Activated CD4-positive, alpha-beta T cell treated with anti-CD3 and anti-CD28 coated beads, Interleukin-2, amount 10 ng/mL, durations not matched to agents 7 days and 5 days (primary cell): ENCODE measurements around the gene IL17RD. TPM values are rescaled to one million over a fixed set of nuclear protein-coding genes. Genes with fewer than 3 reads are reported as not detected.

Source experiments
- CTCF ChIA-PET: fragments of 350-600 bp; sonication (Branson Sonifier 250); formaldehyde crosslinking; loops from one replicate; lab custom pipeline; 2021; ENCODE audit warnings: antibody characterized with exemption; lab: Charles Lee
- POLR2A ChIA-PET: fragments of 350-600 bp; sonication (Branson Sonifier 250); formaldehyde crosslinking; loops from one replicate; lab custom pipeline; 2021; ENCODE audit warnings: antibody characterized with exemption; lab: Charles Lee
- DNase-seq: peaks from one replicate; pipeline ENCODE4 v3.0.0-alpha.2; 2020
- H3K27ac Mint-ChIP-seq: one replicate; pipeline ENCODE4 v1.8.0; 2021; ENCODE audit warnings: mild to moderate bottlenecking, moderate library complexity, mixed read lengths
- H3K27me3 Mint-ChIP-seq: one replicate; pipeline ENCODE4 v1.8.0; 2021; ENCODE audit warnings: mixed read lengths
- H3K36me3 Mint-ChIP-seq: one replicate; pipeline ENCODE4 v1.8.0; 2021; ENCODE audit warnings: low read depth, mixed read lengths
- H3K4me1 Mint-ChIP-seq: one replicate; pipeline ENCODE4 v1.8.0; 2021; ENCODE audit warnings: mixed read lengths
- H3K4me3 Mint-ChIP-seq: one replicate; pipeline ENCODE4 v1.8.0; 2021; ENCODE audit warnings: mild to moderate bottlenecking, moderate library complexity, mixed read lengths
- H3K9me3 Mint-ChIP-seq: one replicate; pipeline ENCODE4 v1.8.0; 2021; ENCODE audit warnings: mixed read lengths
- total RNA-seq, 2 experiments: library from RNA; stranded (reverse); gene quantifications; one replicate each; pipeline ENCODE4 v1.2.3, GENCODE V29; 2021

Gene IL17RD
- total RNA-seq, 2 experiments from 2014 or later = not detected

DNA sequence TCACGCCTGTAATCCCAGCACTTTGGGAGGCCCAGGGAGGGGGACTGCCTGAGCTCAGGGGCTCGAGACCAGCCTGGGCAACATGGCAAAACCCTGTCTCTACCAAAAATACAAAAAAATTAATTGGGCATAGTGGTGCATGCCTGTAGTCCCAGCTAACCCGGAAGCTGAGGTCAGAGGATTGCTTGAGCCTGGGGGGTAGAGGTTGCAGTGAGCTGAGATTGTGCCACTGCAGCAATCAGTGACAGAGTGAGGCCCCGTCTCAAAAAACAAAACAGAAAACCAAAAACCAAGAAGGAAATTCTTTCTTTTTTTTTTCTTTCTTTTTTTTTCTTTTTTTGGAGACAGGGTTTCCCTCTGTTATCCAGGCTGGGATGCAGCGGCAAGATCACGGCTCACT lies 101.2 kb downstream of the IL17RD start:
- CTCF ChIA-PET = interaction anchor here (0.5 to 0.7 kb wide), 2 partner anchors 248 to 539 kb away, joined by 3 read pairs; no protein-coding TSS in a partner anchor

DNA sequence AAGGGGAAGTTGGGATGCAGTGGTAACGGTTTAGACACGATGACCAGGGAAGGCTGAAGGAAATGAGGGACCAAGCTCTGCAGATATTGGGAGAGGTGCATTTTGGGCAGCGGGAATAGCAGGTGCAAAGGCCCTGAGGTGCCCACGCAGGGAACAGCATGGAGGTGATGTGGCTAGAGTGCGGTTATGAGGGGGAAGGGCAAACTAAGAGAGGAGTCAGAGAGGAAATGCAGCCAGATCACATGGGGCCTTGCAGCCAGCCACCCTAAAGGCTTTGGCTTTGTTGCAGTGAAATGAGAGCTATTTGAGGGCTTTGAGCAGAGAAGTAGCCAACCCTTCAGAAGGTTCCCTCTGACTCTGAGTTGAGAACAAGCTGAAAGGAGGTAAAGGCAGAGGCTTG lies 102.1 kb downstream of the IL17RD start:
- H3K9me3 Mint-ChIP-seq = no peaks in the 10 kb centered on the region
- ChIA-PET POLR2A (no interaction called here), CTCF (interaction anchor here (1.0 to 1.2 kb wide), 2 partner anchors 8 to 16 kb away, joined by 3 to 5 read pairs; no protein-coding TSS in a partner anchor)
- peaks cover 11% of the 10 kb centered on the region for H3K4me1 Mint-ChIP-seq
- no peak overlapping the region for H3K27ac Mint-ChIP-seq
- DNase-seq = no peak
- H3K36me3 Mint-ChIP-seq = no peaks in the 10 kb centered on the region
- H3K4me3 Mint-ChIP-seq = no peak overlapping the region
- H3K27me3 Mint-ChIP-seq = no peaks in the 10 kb centered on the region

More for the DNA sequence above, 101.2 kb downstream of the IL17RD start:
- no peaks in the 10 kb centered on the region for H3K9me3 Mint-ChIP-seq
- H3K4me3 Mint-ChIP-seq = no peak overlapping the region
- peaks cover 16% of the 10 kb centered on the region for H3K4me1 Mint-ChIP-seq
- no peaks in the 10 kb centered on the region for H3K36me3 Mint-ChIP-seq
- H3K27ac Mint-ChIP-seq = no peak overlapping the region
- no peaks in the 10 kb centered on the region for H3K27me3 Mint-ChIP-seq
- POLR2A ChIA-PET = no interaction called here
- no peak for DNase-seq

DNA sequence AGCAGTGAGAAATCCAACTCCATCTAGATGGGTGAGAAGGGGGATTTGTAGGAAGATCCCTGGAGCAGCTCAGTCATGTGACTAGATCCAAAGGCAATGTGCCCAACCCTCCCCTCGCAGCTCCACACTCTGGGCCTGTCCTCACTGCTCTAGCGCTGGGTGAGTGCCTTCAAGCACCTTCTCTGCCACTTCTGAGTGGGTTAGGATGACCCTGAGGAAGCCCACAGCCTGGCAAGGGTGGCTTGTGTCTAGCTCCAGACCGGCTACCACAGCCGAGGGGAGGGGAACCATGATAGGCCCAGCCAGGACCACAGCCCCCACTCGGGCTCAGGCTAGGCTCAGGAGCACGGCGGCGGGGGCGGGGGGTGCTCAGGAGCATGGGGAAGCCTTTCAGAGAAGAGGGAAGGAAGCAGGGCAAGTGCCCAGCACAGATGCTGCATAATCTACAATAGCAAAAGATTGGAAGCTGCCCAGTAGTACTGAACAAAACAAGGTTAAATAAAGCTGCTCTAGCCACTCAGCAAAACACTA lies 103.0 kb downstream of the IL17RD start:
- no peak overlapping the region for H3K4me3 Mint-ChIP-seq
- no peaks in the 10 kb centered on the region for H3K27me3 Mint-ChIP-seq
- CTCF ChIA-PET = interaction anchor here (1.2 kb wide), 1 partner anchor 16 kb away, joined by 3 read pairs; no protein-coding TSS in a partner anchor
- H3K4me1 Mint-ChIP-seq = peaks cover 11% of the 10 kb centered on the region
- H3K36me3 Mint-ChIP-seq = no peaks in the 10 kb centered on the region
- H3K9me3 Mint-ChIP-seq = no peaks in the 10 kb centered on the region
- POLR2A ChIA-PET = no interaction called here
- no peak for DNase-seq
- no peak overlapping the region for H3K27ac Mint-ChIP-seq

GRCh38 chr3:57061556-57061955 lies 103.6 kb downstream of the IL17RD start:
- no peak for DNase-seq
- H3K36me3 Mint-ChIP-seq = no peaks in the 10 kb centered on the region
- ChIA-PET CTCF (no interaction called here), POLR2A (no interaction called here)
- H3K27ac Mint-ChIP-seq = no peak overlapping the region
- peaks cover 11% of the 10 kb centered on the region for H3K4me1 Mint-ChIP-seq
- H3K27me3 Mint-ChIP-seq = no peaks in the 10 kb centered on the region
- no peaks in the 10 kb centered on the region for H3K9me3 Mint-ChIP-seq
- H3K4me3 Mint-ChIP-seq = no peak overlapping the region

DNA sequence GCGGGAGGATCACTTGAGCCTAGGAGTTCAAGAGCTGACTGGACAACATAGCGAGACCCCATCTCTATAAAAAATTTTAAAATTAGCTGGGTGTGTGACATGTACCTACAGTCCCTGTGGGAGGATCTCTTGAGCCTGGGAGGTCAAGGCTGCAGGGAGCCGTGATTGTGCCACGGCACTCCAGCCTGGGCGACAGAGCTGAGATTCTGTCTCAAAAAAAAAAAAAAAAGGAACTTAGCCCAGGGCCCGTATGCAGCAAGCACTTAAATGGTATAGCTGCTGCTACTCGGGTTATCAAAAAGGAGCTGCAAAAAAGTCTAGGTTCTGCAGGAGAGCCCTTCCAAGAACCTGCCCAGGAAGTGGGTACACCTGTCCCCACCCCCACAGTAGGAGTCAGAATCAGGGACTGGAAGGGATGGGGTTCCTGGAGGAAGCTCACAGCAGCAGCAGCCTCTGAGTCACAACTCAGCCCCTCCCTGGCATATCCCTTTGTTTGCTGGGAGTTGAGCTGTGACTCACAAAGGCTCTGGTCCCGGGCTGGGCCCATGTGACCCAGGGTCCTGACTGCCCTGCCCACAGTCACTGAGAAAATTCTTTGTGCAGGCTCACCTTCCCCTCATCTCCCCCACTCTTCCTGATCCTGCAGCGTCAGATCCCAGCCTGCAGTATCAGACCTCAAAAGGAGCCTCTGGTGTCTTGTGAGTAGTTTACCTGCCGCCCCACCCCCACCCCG lies 104.9 kb downstream of the IL17RD start, which contains the start of gene SPATA12:
TSS of gene SPATA12 (plus strand) at position 576 of the 733 bp plus-strand sequence. CDS start 13,031 bp downstream, outside the sequence.
- H3K36me3 Mint-ChIP-seq = no peaks in the 10 kb centered on the region
- ChIA-PET POLR2A (no interaction called here), CTCF (no interaction called here)
- no peak for DNase-seq
- no peaks in the 10 kb centered on the region for H3K27me3 Mint-ChIP-seq
- no peak within 1 kb of the TSS for H3K27ac Mint-ChIP-seq
- H3K4me1 Mint-ChIP-seq = peaks cover 11% of the 10 kb centered on the region
- H3K9me3 Mint-ChIP-seq = no peaks in the 10 kb centered on the region
- no peak within 1 kb of the TSS for H3K4me3 Mint-ChIP-seq

DNA sequence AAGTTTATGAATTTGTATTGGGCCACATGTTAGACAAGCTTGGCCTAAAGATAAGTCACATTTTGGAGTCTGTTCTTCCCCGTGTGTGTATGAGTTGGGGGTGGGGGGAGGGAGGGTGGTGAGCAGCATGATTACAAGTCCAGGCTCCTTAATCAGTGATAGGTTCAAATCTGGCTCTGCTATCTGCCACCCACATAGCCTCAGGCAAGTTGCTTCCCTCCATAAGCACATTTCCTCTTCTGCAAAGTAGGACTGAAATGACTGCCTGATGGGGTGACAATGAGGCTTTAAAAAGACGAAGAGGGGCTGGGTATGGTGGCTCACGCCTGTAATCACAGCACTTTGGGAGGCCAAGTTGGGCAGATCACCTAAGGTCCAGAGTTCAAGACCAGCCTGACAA lies 105.7 kb downstream of the IL17RD start:
- CTCF ChIA-PET = no interaction called here
- no peaks in the 10 kb centered on the region for H3K27me3 Mint-ChIP-seq
- no peak for DNase-seq
- no peak overlapping the region for H3K27ac Mint-ChIP-seq
- POLR2A ChIA-PET = no interaction called here
- H3K4me1 Mint-ChIP-seq = peaks cover 11% of the 10 kb centered on the region
- no peaks in the 10 kb centered on the region for H3K36me3 Mint-ChIP-seq
- no peaks in the 10 kb centered on the region for H3K9me3 Mint-ChIP-seq
- H3K4me3 Mint-ChIP-seq = no peak overlapping the region

- CTCF ChIA-PET = no interaction called here
- Mint-ChIP-seq H3K27ac (no peak overlapping the region), H3K9me3 (no peaks in the 10 kb centered on the region), H3K27me3 (no peaks in the 10 kb centered on the region), H3K36me3 (no peaks in the 10 kb centered on the region), H3K4me1 (peaks cover 7% of the 10 kb centered on the region), H3K4me3 (no peak overlapping the region)
- no peak for DNase-seq
- POLR2A ChIA-PET = no interaction called here
Measured at GRCh38 chr3:57057351-57057750, 107.8 kb downstream of the IL17RD start.

DNA sequence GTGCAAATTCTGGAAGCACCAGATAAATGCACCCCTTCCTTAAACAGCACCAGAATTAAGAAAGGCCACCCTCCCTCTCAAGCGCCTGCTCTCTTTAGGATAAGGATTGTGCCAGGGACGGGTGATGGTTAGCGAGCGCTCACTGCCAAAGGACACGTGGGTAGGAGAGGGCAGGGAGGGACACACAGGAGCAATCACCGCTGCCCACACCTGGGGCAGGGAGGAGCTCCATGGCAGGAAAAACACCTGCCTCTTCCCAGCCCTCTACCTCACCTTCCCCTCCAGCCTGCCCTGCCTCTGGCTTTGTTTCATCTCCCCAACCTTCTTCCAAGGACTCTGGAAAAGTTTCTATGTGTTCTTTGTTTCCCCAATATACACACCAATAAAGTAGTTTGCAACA lies 112.0 kb downstream of the IL17RD start:
- H3K36me3 Mint-ChIP-seq = no peaks in the 10 kb centered on the region
- CTCF ChIA-PET = no interaction called here
- H3K27ac Mint-ChIP-seq = no peak overlapping the region
- no peak overlapping the region for H3K4me3 Mint-ChIP-seq
- H3K4me1 Mint-ChIP-seq = no peaks in the 10 kb centered on the region
- DNase-seq = no peak
- H3K27me3 Mint-ChIP-seq = peaks cover 2% of the 10 kb centered on the region
- POLR2A ChIA-PET = no interaction called here
- H3K9me3 Mint-ChIP-seq = no peaks in the 10 kb centered on the region

DNA sequence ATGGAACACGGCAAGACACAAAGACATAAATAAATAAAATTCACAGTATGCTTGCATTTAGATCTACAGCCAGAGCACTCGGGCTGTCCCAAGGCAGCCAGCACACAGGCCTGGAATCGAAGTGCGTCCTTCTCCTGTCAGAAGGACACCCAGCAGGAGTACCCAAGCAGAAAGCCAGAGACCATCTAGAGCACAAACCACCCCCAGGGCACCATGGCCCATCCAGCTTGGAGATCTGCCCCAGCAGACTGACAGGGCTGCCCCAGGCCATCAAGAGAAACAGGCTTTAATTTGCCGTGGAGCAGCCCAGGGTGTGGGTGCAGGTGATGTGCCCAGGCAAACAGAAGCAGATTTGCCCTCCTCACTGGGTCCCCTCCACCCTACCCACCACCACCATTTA lies 112.5 kb downstream of the IL17RD start:
- Mint-ChIP-seq H3K4me3 (no peak overlapping the region), H3K27ac (no peak overlapping the region), H3K36me3 (no peaks in the 10 kb centered on the region), H3K9me3 (no peaks in the 10 kb centered on the region), H3K4me1 (no peaks in the 10 kb centered on the region), H3K27me3 (peaks cover 4% of the 10 kb centered on the region)
- CTCF ChIA-PET = no interaction called here
- POLR2A ChIA-PET = no interaction called here
- no peak for DNase-seq

GRCh38 chr3:57048728-57049127 lies 116.4 kb downstream of the IL17RD start:
- Mint-ChIP-seq H3K9me3 (no peaks in the 10 kb centered on the region), H3K4me3 (no peak overlapping the region), H3K4me1 (no peaks in the 10 kb centered on the region), H3K27me3 (peaks cover 4% of the 10 kb centered on the region), H3K36me3 (no peaks in the 10 kb centered on the region), H3K27ac (no peak overlapping the region)
- ChIA-PET CTCF (no interaction called here), POLR2A (no interaction called here)
- no peak for DNase-seq

DNA sequence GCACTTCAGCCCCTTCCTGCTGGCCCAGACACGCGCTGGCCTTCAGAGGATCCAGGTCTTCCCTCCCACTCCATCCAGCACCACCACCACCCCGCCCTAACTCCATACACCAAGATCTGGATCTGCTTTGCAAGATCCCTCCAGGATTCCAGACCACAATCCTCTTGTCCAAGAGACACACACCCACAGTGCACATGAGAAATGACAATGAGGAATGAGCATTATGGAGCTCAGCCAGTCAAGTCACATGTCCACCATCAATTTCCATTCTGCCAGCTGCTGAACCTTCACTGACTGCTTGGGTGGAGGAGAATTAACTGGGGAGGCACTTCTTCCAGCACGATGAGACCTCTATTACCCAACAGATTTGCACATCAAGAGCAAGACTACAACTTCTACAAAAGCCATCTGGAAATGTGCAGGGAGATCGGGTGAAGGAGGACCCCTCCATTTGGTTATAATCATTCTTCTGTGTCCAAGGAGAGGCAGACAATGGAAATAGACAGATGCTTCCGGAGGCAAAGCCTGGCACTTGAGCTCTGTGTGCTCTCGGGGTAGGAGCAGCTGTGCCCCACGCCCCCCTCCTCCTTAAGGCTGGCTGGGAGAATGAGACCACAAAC lies 117.0 kb downstream of the IL17RD start:
- ChIA-PET POLR2A (no interaction called here), CTCF (no interaction called here)
- Mint-ChIP-seq H3K27ac (no peak overlapping the region), H3K27me3 (peaks cover 4% of the 10 kb centered on the region), H3K4me1 (no peaks in the 10 kb centered on the region), H3K4me3 (no peak overlapping the region), H3K9me3 (no peaks in the 10 kb centered on the region), H3K36me3 (no peaks in the 10 kb centered on the region)
- DNase-seq = no peak

- Mint-ChIP-seq H3K4me3 (no peak overlapping the region), H3K36me3 (no peaks in the 10 kb centered on the region), H3K27ac (no peak overlapping the region), H3K27me3 (peaks cover 4% of the 10 kb centered on the region), H3K4me1 (no peaks in the 10 kb centered on the region), H3K9me3 (no peaks in the 10 kb centered on the region)
- ChIA-PET POLR2A (interaction anchor here (0.6 kb wide), 1 partner anchor 301 kb away, joined by 3 read pairs; no protein-coding TSS in a partner anchor), CTCF (interaction anchor here (0.6 to 1.1 kb wide), 3 partner anchors 9 to 156 kb away, joined by 3 to 4 read pairs (median 3); no protein-coding TSS in a partner anchor)
- no peak for DNase-seq
Measured at GRCh38 chr3:57046101-57046765, 118.9 kb downstream of the IL17RD start.

DNA sequence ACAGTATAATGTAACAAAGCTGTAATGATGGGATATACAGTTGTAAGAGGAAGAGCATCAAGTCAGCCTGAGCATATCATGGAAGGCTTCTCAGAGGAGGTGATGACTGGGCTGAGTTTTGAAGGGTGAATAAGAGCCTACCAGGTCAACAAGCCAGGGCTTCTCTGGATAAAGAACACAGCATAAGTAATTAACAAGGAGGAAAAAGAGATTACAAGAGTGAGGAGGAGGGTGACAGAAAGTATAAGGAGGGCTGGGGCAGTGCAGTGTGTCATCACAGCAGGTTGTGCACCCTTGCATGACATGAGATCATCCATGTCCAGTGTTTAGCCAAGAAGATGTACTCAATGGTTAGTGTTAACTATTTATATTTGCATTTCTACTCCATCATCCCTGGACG lies 121.6 kb downstream of the IL17RD start:
- Mint-ChIP-seq H3K4me1 (no peaks in the 10 kb centered on the region), H3K4me3 (no peak overlapping the region), H3K36me3 (no peaks in the 10 kb centered on the region), H3K9me3 (no peaks in the 10 kb centered on the region), H3K27ac (no peak overlapping the region), H3K27me3 (peaks cover 12% of the 10 kb centered on the region)
- DNase-seq = no peak
- ChIA-PET CTCF (interaction anchor here (1.3 kb wide), 1 partner anchor 195 kb away, joined by 3 read pairs; no protein-coding TSS in a partner anchor), POLR2A (no interaction called here)
